ENCODE data around the gene FAM78A.

Gene FAM78A

DNA sequence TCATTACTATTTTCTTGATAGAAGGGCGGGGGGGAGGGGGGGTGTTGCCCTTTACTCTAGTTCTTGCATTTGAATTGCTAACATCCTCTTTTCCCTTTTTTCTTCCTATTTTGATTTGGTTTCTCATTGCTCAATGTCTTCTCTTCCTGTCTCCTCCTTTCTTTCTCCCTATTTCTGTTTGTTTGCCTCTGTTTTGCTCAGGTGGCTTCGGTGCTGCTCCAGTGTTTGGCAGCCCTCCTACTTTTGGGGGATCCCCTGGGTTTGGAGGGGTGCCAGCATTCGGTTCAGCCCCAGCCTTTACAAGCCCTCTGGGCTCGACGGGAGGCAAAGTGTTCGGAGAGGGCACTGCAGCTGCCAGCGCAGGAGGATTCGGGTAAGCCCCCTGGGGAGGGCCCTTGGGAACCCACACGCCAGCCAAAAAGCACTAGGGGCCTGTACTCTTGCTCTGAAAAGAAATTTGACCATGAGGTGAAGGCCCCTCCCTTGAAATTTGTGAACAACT lies 48.3 kb downstream of the FAM78A start:
- DNase-seq, result no peak
- no peaks in the 10 kb centered on the region for H3K27me3 ChIP-seq (replicated peaks)
- no peak for TF ChIP-seq CTCF (IDR thresholded peaks at IDR 0.05; ENCODE audit: low read depth, low read length, missing control alignments)
- no peak overlapping the region for H3K4me3 ChIP-seq (ENCODE audit: low read depth, low read length)
- H3K36me3 ChIP-seq (replicated peaks), result peaks cover 4% of the 10 kb centered on the region
- no peak overlapping the region for H3K27ac ChIP-seq
- in situ Hi-C loops (cut with HindIII; ENCODE audit: low pct_ligation_motif_present, low sequenced_read_pairs), result no loop called here

DNA sequence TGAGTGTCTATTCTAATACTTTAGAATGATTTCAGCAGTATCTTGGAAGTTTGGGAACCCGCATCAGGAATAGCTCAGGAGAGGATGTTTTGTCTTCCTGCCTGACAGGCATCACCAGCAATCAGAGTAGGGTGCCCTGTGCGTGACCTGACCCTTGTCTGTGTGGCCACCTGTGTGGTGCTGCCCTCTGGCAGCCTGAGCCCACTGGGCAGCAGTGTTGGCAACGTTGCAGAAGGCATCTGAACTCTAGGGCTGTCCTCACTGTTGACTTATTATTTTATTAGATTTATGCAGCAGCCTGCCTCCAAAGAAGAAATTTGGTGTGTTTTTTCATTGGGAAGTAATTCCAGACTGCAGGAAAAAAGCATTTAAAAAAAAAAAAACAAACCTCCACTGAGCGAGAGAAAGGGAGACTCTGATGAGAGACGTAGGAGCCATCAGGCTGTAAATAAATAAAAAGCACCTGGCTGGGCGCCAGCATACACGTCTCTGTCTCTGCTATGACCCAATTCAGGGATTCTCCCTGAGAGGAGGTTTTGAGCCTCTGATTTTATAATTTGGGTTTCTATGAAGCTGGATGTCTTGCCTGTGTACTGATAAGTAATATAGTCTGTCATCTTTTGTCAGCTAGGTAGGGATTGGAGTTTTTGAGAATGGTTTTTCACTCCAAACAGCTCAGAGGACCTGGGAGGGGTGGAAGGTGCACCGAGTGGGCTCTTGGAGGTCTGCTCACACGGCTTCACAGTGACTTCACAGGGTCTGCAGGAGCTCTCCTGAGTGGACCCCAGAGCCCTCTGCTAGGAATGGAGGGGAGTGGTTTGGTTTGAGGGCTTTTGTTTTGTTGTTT lies 49.0 kb downstream of the FAM78A start:
- no peak overlapping the region for H3K4me3 ChIP-seq (ENCODE audit: low read depth, low read length)
- peak; percentile 17 for DNase-seq

GRCh38 chr9:131226226-131226625 lies 50.1 kb downstream of the FAM78A start:
- TF ChIP-seq CTCF (IDR thresholded peaks at IDR 0.05; ENCODE audit: low read depth, low read length, missing control alignments), result no peak
- no peak for DNase-seq
- in situ Hi-C loops (cut with HindIII; ENCODE audit: low pct_ligation_motif_present, low sequenced_read_pairs), result no loop called here
- no peak overlapping the region for H3K4me3 ChIP-seq (ENCODE audit: low read depth, low read length)
- no peak overlapping the region for H3K27ac ChIP-seq
- no peaks in the 10 kb centered on the region for H3K27me3 ChIP-seq (replicated peaks)
- H3K36me3 ChIP-seq (replicated peaks), result no peaks in the 10 kb centered on the region

More for the DNA sequence above, 49.0 kb downstream of the FAM78A start:
- in situ Hi-C loops (cut with HindIII; ENCODE audit: low pct_ligation_motif_present, low sequenced_read_pairs), result no loop called here
- TF ChIP-seq CTCF (IDR thresholded peaks at IDR 0.05; ENCODE audit: low read depth, low read length, missing control alignments), result no peak
- Histone ChIP-seq H3K36me3 (replicated peaks) (no peaks in the 10 kb centered on the region), H3K27ac (no peak overlapping the region), H3K27me3 (replicated peaks) (no peaks in the 10 kb centered on the region)

DNA sequence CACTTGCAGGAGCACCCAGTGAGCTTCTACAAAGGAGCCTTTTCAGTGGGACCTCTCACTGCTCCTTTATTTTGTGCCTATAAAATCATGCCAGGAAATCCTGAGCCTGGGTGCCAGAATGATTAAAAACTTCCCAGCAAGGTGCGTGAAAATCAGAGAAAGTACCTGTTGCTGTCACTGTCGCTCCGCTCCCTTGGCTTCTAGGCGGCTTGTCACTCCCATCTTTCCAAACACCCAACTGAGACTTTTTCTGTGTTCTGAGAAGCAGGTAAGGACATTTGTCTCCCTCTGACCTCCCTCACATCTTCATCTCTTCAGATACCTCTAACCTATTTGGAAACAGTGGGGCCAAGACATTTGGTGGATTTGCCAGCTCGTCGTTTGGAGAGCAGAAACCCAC lies 53.9 kb downstream of the FAM78A start:
- TF ChIP-seq CTCF (IDR thresholded peaks at IDR 0.05; ENCODE audit: low read depth, low read length, missing control alignments), result no peak
- H3K27me3 ChIP-seq (replicated peaks), result no peaks in the 10 kb centered on the region
- peaks cover 12% of the 10 kb centered on the region for H3K36me3 ChIP-seq (replicated peaks)
- in situ Hi-C loops (cut with HindIII; ENCODE audit: low pct_ligation_motif_present, low sequenced_read_pairs), result no loop called here
- no peak for DNase-seq
- no peak overlapping the region for H3K27ac ChIP-seq
- no peak overlapping the region for H3K4me3 ChIP-seq (ENCODE audit: low read depth, low read length)

DNA sequence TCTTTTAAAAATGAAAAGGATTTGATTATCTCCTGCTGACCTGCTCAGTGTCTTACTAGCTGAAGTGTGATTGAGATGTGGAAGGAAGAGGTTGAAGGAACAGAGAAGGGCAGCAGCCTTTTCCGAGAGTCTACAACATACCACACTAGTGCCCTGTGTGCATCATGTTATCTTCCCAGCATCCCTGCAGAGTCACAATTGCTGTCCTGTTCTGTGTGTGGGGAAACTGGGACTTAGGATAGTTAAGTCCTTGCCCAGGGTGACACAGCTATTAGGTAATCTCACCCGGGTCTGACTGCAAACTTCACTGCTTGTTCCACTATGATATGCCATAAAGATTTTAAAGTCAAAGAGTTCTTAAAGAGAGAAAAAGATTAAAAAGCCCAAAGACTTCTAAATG lies 55.8 kb downstream of the FAM78A start:
- in situ Hi-C loops (cut with HindIII; ENCODE audit: low pct_ligation_motif_present, low sequenced_read_pairs), result no loop called here
- Histone ChIP-seq H3K4me3 (ENCODE audit: low read depth, low read length) (no peak overlapping the region), H3K27me3 (replicated peaks) (no peaks in the 10 kb centered on the region), H3K36me3 (replicated peaks) (peaks cover 18% of the 10 kb centered on the region), H3K27ac (peak overlapping the region; percentile 11)
- no peak for DNase-seq
- TF ChIP-seq CTCF (IDR thresholded peaks at IDR 0.05; ENCODE audit: low read depth, low read length, missing control alignments), result no peak
